RWPE2 (cell line): ENCODE data around the gene CARD11.

Source experiments
- ATAC-seq: fragments of 200-7000 bp; cut with Tn5 transposase; 3 replicates; pipeline ENCODE4 v1.9.1; 2021; ENCODE audit warnings: low read depth
- DNase-seq: peaks from one replicate; pipeline ENCODE4 v3.0.0-alpha.2; 2020; ENCODE audit warnings: low spot score
- H3K27ac ChIP-seq: fragments of 450-650 bp; 2 replicates; pipeline ENCODE4 v1.5.1; 2017; ENCODE audit warnings: mild to moderate bottlenecking; ENCODE audit not compliant: poor library complexity, severe bottlenecking
- H3K27me3 ChIP-seq: fragments of 250-450 bp; sonication (Bioruptor Pico); 2 replicates; pipeline ENCODE4 v1.5.1; 2021; ENCODE audit warnings: mild to moderate bottlenecking, moderate library complexity; ENCODE audit not compliant: insufficient read depth, poor library complexity, severe bottlenecking
- H3K36me3 ChIP-seq: fragments of 250-450 bp; sonication (Bioruptor Pico); 2 replicates; pipeline ENCODE4 v1.5.1; 2020; ENCODE audit warnings: low read depth, mild to moderate bottlenecking, moderate library complexity
- H3K4me1 ChIP-seq: fragments of 250-450 bp; sonication (Bioruptor Pico); 2 replicates; pipeline ENCODE4 v1.5.1; 2021; ENCODE audit warnings: mild to moderate bottlenecking, moderate library complexity; ENCODE audit not compliant: insufficient read depth, poor library complexity, severe bottlenecking
- H3K4me3 ChIP-seq: fragments of 250-450 bp; sonication (Bioruptor Pico); 2 replicates; pipeline ENCODE4 v1.5.1; 2021; ENCODE audit warnings: mild to moderate bottlenecking, moderate library complexity; ENCODE audit not compliant: severe bottlenecking
- H3K9me3 ChIP-seq: fragments of 250-450 bp; sonication (Bioruptor Pico); 2 replicates; pipeline ENCODE4 v1.5.1; 2021; ENCODE audit warnings: mild to moderate bottlenecking, moderate library complexity; ENCODE audit not compliant: severe bottlenecking
- TF ChIP-seq, protein P1 (sequence below): fragments of 450-650 bp; IDR thresholded peaks from one replicate; pipeline ENCODE4 v1.5.1; 2017; ENCODE audit warnings: mild to moderate bottlenecking, moderate library complexity; ENCODE audit not compliant: poor library complexity, severe bottlenecking

The CARD11 gene

DNA sequence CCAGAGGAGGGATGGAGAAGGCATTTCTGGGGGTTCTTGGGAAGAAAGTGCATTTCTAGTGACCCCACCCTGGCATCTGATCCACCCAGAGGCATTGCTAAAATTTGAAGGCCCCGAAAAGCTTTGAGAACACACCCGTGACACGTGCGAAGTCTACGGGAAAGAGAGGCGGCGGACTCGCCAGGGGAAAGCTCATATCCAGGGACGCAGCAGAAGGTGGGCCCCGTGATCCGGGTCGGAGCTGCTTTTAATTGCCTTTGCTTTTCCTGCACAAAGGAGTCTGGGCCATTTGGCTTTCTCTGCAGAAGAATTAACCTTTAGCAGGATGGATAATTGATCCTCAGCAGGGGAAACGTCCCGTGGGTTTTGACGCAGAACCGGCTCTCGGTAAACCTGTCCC is 50.3 kb downstream of the CARD11 start:
- Histone ChIP-seq H3K9me3 (no peaks in the 10 kb centered on the region), H3K27me3 (no peaks in the 10 kb centered on the region), H3K36me3 (no peaks in the 10 kb centered on the region), H3K4me1 (no peaks in the 10 kb centered on the region), H3K4me3 (no peak overlapping the region), H3K27ac (no peak overlapping the region)
- DNase-seq, result no peak
- ATAC-seq, result no peak
- TF ChIP-seq, protein P1, sequence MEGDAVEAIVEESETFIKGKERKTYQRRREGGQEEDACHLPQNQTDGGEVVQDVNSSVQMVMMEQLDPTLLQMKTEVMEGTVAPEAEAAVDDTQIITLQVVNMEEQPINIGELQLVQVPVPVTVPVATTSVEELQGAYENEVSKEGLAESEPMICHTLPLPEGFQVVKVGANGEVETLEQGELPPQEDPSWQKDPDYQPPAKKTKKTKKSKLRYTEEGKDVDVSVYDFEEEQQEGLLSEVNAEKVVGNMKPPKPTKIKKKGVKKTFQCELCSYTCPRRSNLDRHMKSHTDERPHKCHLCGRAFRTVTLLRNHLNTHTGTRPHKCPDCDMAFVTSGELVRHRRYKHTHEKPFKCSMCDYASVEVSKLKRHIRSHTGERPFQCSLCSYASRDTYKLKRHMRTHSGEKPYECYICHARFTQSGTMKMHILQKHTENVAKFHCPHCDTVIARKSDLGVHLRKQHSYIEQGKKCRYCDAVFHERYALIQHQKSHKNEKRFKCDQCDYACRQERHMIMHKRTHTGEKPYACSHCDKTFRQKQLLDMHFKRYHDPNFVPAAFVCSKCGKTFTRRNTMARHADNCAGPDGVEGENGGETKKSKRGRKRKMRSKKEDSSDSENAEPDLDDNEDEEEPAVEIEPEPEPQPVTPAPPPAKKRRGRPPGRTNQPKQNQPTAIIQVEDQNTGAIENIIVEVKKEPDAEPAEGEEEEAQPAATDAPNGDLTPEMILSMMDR, result no peak

DNA sequence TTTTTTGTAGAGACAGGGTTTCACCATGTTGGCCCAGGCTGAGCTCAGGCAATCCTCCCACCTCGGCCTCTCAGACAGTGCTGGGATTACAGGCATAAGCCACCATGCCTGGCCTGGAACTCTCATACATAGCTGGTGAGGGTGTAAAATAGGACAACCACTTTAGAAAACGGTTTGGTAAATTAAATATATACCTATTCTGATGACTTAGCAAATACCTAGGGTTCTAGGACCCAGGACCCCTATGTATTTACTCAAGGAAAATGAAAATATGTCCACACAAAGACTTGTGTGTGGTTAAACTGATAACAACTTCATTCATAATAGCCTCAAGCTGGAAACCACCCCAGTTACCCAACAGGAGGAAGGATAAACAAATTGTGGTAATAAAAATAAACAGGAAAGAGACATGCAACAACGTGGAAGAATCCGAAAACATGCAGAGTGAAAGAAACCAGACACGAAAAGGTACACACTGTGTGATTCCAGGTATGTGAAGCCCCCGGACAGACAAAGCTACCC is 52.7 kb downstream of the CARD11 start:
- no peaks in the 10 kb centered on the region for H3K36me3 ChIP-seq
- H3K27ac ChIP-seq, result no peak overlapping the region
- no peaks in the 10 kb centered on the region for H3K27me3 ChIP-seq
- no peak overlapping the region for H3K4me3 ChIP-seq
- ATAC-seq (no peak), DNase-seq (no peak)
- TF ChIP-seq, protein P1, result no peak
- H3K4me1 ChIP-seq, result no peaks in the 10 kb centered on the region
- H3K9me3 ChIP-seq, result no peaks in the 10 kb centered on the region

DNA sequence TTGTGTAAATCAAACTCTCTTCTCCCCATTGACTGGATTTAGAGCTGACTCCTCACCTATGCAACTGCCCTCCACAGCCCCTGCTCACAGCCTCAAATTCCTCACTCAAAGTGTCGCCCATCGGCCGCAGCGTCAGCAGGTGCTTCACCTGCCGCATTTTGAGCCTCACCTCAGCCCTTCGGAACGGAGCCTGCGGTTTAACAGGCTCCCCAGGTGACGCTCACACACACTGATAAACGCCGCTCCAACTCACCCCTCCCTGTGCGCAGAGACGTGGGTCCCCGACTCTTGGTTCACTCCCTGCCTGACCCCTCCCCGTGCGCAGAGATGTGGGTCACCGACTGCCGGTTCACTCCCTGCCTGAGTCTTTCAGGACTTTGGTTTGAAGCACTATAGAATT is 57.1 kb downstream of the CARD11 start:
- Histone ChIP-seq H3K9me3 (no peaks in the 10 kb centered on the region), H3K36me3 (no peaks in the 10 kb centered on the region), H3K27me3 (no peaks in the 10 kb centered on the region), H3K4me3 (no peak overlapping the region), H3K4me1 (no peaks in the 10 kb centered on the region), H3K27ac (no peak overlapping the region)
- ATAC-seq, result no peak
- TF ChIP-seq, protein P1, result no peak
- DNase-seq, result no peak

DNA sequence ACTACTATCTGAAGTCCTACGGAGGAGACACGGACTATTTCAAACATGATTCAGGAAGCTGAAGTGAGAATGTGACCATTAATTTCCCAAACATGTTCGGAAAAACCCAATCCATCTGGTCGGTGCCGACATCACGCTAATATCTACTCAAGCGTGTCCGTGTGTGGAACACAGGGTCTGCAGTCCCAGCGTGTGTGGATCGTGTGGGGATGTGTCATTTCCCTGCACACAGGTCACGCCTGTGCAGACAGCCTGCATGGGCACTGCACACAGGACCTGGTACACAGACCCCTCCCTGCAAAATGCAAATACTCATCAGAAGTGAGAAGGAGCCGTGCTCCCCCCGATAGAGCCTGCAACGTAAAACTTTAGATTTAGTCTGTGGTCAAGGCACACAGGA is 57.8 kb downstream of the CARD11 start:
- TF ChIP-seq, protein P1, result no peak
- DNase-seq (no peak), ATAC-seq (no peak)
- Histone ChIP-seq H3K4me3 (no peak overlapping the region), H3K27ac (no peak overlapping the region), H3K36me3 (no peaks in the 10 kb centered on the region), H3K9me3 (no peaks in the 10 kb centered on the region), H3K4me1 (no peaks in the 10 kb centered on the region), H3K27me3 (no peaks in the 10 kb centered on the region)

DNA sequence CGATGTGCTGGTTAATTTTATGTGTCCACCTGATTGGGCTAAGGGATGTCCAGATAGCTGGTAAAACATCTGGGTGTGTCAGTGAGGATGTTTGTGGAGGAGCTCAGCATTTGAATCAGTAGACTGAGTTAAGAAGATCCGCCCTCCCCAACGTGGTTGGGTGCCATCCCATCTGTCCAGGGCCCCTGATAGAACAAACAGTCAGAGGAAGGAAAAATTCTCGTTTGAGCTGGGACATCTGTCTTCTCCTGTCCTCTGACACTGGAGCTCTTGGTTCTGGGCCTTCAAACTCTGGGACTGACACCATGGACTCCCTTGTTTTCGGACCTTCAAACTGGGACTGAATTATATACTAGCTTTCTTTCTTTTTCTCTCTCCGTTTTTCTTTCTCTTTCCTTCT is 59.6 kb downstream of the CARD11 start:
- H3K4me1 ChIP-seq, result no peaks in the 10 kb centered on the region
- no peak overlapping the region for H3K27ac ChIP-seq
- ATAC-seq (no peak), DNase-seq (no peak)
- H3K36me3 ChIP-seq, result no peaks in the 10 kb centered on the region
- H3K9me3 ChIP-seq, result no peaks in the 10 kb centered on the region
- no peak overlapping the region for H3K4me3 ChIP-seq
- H3K27me3 ChIP-seq, result no peaks in the 10 kb centered on the region
- TF ChIP-seq, protein P1, result no peak
